ENCODE results near the gene TRAF2. TPM values are rescaled to one million over a fixed set of nuclear protein-coding genes. Genes with fewer than 3 reads are reported as not detected.

TRAF2 gene
- total RNA-seq, 2 donors from 2014 or later: 23.7 to 25.3 TPM

DNA sequence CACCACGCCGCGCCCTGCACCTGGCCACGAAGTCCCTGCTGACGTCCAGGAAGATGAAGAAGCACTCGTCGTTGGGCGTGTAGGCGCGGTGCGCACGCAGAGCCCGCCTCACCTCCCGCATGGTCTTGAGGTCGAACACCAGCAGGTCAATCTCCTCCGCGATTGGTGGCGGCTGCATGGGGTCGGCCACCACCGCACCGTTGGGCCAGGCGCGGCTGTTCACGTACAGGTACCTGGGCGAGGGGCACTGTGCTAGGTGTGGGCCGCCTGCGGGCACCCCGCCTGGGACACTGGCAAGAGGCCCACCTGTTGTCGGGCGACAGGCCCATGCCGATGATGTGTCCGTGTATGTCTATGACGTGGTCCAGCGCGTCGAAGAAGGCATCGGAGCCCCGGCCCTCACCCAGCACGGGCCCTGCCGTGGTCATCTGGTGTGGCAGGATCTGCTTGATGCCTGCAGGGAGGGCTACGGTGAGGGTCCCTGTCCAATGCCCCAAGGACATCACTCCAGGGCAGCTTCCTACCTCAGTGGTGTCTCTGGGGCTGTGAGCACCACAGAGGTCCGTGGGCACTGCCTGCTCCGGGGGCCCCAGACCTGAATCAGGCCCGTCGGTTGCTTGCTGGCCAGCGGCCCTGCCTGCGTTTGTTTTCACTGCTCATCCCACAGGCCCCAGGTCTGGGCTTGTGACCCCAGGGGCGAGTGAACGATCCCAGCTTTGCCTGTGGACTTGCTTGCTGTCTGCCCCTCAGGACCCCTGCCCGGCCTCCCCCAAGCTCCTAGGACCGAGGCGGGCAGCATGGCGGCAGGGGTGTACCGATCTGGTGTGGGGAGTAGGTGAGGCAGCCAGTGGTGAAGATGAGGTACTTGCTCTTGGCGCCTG lies 55.2 kb downstream of the TRAF2 start:
- intact Hi-C loops (cut with DNase I, micrococcal nuclease): loop anchor here in 1 of 2 donors (10.0 kb wide), 1 partner anchor 83 kb away; the partner anchor contains the start of gene ABCA2
- DNase-seq: peak in 1 of 2 donors; percentile 22
- ATAC-seq: no peak

DNA sequence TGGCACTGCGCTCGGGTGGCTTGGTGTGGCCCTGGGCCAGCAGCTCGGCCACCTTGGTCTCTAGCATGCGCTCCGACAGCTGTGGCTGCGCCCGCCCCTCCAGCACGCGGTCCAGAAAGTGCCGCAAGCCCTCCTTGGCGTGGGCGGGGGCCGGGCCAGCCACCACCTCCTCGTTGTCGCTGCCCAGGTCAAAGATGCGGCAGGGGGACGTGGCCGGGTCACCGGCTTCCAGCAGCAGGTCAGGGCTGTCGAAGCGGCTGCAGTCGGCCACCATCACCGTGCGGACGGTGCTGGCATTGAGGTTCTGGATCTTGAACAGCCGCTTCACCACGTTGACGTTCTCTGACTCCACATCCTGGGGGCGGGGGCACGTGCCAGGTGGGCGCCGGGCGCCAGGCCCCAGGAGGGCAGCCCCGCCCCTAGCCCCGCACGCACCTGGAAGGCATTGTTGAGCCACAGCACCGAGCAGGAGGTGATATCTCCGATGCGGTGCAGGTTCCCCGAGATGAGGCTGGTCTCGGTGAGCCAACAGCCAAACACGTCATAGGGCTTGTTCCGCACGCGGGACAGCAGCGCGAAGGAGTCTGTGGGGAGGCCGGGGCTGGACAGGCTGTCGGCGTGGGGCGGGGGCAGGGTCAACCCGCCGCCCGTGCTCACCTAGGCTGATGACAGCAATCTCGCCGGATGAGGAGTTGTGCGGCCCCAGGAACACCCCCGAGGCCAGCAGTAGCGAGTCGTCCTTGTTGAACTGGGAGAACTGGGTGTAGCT lies 56.0 kb downstream of the TRAF2 start:
- intact Hi-C loops (cut with DNase I, micrococcal nuclease): loop anchor here in 1 of 2 donors (10.0 kb wide), 1 partner anchor 83 kb away; the partner anchor contains the start of gene ABCA2
- no peak for ATAC-seq
- peak in 1 of 2 donors; percentile 29 for DNase-seq

DNA sequence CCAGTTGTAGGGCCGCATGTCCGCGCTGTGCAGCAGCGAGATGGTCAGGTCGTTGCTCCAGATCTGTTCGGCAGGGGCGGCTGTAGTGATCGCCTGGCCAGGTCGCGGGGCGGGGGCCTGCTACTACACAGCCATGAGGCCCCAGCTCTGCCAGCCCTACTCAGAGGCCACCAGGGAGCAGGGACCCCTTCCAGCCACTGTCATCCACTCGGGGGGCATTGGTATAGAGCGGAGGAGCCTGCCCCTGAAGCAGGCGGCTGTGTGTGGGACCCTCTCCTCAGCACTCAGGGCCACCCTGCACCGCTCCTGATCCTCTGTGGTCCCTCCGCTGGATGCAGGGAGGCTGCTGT lies 56.5 kb downstream of the TRAF2 start:
- ATAC-seq: no peak
- no peak for DNase-seq
- intact Hi-C loops (cut with DNase I, micrococcal nuclease): loop anchor here in 1 of 2 donors (10.0 kb wide), 1 partner anchor 82 kb away; the partner anchor contains the start of gene ABCA2

DNA sequence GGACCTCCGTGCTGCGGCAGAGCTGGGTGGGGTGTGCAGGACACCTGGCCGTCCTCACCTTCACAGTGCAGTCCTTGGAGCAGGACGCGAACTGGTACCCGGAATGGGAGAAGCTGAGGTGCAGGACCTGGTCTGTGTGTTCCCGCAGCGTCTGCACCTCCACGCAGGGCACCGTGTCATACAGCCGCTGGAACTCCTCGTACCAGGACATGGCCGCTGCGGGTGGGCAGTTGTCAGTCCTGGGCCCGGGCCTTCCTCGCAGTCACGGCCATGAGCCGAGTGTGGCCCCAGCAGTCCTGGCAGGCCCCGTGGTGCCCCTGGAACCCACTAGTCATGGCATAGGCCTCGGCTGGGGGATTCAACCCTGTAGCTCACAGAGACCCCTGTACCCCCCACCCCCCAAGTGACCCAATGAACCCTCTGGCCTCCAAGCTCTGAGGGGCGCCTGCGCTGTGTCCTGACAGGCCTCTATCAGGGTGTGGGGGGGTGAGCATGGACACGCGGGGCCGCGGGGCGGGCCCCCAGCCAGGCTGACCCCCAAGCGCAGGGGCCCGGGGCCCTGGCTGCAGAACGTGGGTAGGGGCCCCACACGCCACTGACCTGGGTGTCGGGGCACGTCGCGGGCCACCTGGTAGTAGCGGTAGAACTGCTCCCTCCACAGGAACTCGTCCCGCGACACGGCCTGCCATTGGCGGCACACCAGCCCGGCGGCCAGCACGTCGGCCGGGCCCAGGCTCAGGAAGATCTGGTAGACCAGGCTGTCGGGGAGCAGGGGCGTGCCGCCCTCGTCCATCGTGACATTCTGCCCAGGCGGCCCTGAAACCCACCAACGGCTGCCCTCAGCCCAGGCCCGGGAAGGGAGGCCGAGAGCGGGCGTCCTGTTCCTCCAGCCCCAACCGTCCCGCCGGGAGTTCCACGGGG lies 57.2 kb downstream of the TRAF2 start:
- intact Hi-C loops (cut with DNase I, micrococcal nuclease): loop anchor here in 1 of 2 donors (10.0 kb wide), 1 partner anchor 81 kb away; the partner anchor contains the start of gene ABCA2
- peak; percentile 28 for ATAC-seq
- peak; percentile 38 to 66 for DNase-seq

DNA sequence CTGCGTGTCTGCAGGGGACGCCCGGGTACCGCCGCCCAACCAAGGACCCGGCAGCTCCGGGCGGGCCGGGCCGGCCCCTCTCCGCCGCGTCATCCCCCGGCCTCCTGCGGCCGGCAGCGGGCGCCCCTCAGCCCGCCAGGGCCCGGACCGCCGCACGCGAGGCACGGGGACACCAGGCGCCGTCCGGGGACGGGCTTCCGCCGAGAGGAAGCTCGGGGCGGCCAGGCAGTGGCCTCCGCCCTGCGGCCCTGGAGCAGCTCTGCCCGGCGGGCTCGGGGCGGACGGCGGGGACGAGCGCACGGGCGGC lies 57.8 kb downstream of the TRAF2 start:
- DNase-seq: no peak
- intact Hi-C loops (cut with DNase I, micrococcal nuclease): loop anchor here in 1 of 2 donors (10.0 kb wide), 1 partner anchor 81 kb away; the partner anchor contains the start of gene ABCA2
- peak; percentile 34 for ATAC-seq

DNA sequence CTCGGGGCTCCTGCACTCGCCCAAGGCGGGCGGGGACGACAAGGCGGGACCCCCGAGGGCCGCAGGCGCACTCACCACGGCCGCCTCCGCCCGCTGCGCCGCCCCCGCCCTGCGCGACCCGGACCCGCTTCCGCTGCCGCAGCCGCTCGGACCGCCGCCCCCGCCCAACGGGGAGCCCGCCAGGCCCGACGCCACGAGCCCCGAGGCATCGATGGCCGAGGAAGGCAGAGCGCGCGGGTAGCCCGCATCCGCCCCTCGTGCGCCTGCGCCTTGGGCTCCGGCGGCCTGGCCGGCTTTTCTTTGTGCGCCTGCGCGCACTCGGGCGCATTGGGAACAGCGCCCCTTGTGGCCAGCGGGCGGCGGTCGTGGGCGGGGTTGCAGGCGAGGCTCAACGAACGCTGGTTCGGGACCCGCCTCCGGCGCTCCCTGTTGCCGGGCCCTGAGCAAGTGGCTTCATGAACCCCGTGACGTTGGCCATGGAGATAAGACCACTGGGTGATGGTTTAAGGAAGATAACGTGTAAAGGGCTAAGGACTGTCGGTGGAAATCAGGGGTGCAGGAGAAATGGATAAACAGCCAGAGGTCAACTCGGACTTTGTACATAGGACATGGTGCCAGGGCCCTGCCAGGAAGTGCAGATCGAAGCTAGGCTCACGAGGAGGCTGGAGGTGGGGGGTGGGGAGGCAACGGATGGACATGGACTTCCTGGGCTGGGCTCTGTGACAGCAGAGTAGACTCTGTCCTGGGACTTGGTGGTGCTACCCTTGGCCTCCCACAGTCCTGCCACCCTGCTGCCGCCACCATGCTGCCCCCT lies 58.4 kb downstream of the TRAF2 start, which contains the start of the genes C8G and FBXW5:
TSS of gene C8G (plus strand) at position 725 of the 814 bp plus-strand sequence. CDS start at position 803, 78 bp downstream.
TSS of gene FBXW5 (minus strand) at position 220 of the 814 bp plus-strand sequence. CDS start 655 bp downstream, outside the sequence.
- intact Hi-C loops (cut with DNase I, micrococcal nuclease): loop anchor here in 1 of 2 donors (10.0 kb wide), 1 partner anchor 80 kb away; the partner anchor contains the start of gene ABCA2
- DNase-seq: peak; percentile 93 to 94
- peak; percentile 72 for ATAC-seq

DNA sequence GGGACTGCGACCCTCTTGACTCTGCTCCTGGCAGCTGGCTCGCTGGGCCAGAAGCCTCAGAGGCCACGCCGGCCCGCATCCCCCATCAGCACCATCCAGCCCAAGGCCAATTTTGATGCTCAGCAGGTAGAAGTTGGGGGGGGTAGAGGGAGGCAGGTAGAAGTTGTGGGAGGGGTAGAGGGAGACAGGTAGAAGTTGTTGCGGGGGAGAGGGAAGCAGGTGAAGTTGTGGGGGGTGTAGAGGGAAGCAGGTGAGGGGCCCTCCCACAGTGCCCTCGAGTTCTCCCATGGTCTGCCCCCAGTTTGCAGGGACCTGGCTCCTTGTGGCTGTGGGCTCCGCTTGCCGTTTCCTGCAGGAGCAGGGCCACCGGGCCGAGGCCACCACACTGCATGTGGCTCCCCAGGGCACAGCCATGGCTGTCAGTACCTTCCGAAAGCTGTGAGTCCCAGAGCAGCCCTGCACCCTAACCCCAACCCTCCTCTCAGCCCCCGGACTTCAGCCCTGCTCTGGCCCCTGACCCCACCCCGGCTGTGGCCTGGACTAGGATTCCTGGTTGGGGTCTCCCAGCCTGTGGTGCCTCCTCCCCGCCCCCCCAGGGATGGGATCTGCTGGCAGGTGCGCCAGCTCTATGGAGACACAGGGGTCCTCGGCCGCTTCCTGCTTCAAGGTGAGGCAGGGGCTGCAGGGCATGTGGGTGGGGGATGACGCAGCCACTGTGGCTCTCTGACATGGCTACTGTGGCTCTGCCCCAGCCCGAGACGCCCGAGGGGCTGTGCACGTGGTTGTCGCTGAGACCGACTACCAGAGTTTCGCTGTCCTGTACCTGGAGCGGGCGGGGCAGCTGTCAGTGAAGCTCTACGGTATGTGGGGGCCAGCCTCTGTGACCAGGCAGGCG lies 59.3 kb downstream of the TRAF2 start:
- no peak for ATAC-seq
- peak in 1 of 2 donors; percentile 44 for DNase-seq
- intact Hi-C loops (cut with DNase I, micrococcal nuclease): loop anchor here in 1 of 2 donors (10.0 kb wide), 1 partner anchor 79 kb away; the partner anchor contains the start of gene ABCA2

DNA sequence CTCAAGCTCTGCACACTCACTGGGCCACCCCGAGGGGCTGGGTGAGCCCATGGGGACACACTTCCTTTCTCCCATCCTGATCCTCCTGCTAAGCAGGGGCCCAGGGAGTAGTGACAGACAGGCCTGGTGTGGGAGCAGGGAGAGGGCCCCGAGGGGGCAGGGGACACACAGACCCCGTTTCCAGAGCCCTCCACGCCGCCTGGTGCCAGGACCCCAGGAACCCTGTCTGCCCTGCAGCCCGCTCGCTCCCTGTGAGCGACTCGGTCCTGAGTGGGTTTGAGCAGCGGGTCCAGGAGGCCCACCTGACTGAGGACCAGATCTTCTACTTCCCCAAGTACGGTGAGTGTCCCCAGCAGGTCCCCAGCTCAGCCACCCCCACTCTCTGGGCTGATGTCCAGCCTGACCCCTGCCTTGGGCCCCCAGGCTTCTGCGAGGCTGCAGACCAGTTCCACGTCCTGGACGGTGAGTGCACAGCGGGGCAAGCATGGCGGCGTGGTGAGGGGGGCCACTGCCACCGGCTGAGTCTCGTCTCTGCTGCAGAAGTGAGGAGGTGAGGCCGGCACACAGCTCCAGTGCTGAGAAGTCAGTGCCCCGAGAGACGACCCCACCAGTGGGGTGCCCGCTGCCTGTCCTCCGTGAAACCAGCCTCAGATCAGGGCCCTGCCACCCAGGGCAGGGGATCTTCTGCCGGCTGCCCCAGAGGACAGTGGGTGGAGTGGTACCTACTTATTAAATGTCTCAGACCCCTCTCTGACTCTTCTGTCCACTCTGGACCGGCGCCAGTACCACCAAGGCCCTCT lies 60.1 kb downstream of the TRAF2 start:
- no peak for ATAC-seq
- DNase-seq: peak in 1 of 2 donors; percentile 32
- intact Hi-C loops (cut with DNase I, micrococcal nuclease): loop anchor here in 1 of 2 donors (10.0 kb wide), 1 partner anchor 78 kb away; the partner anchor contains the start of gene ABCA2

DNA sequence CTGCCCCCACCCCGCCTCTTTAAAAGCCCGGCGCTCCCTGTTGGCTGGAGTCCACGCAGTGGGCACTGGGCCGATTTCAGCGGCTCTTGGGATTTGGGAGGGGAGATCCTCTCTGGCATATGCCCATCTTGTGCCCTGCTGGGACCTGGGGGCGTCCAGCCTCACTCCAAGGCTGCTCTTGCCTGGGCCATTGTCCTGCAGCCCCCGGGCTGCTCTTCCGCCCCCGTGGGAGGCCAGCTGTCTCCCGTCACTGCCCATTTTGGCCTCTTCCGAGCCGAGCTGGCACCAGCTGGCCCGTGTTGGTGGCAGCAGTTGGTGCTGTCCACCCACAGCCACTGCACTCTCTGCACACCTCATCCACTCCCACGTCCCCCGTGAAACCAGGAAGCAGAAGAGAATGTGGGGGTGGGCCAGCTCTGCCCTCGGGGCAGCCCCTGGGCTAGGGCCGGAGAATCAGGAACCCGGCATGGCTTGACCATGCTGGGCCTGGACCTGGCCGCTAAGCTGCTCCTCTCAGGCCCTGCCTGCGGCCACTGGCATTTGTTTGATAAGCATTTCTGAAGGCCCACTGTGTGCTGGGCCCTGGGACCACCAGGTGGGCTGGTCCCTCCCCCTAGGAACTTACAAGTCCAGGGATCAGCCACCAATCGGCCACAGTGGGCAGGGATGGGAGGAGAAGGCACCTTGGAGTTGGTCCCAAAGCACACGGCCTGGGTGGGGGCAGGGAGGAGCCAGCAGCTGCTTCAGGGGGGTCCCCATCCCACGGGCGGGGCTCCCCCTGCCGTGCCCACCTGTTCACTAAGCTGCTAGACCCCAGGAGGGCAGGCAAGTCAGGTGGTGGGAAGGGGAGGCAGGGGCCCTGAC lies 60.9 kb downstream of the TRAF2 start:
- DNase-seq: peak in 1 of 2 donors; percentile 29
- ATAC-seq: no peak
- intact Hi-C loops (cut with DNase I, micrococcal nuclease): loop anchor here in 1 of 2 donors (10.0 kb wide), 1 partner anchor 78 kb away; the partner anchor contains the start of gene ABCA2

DNA sequence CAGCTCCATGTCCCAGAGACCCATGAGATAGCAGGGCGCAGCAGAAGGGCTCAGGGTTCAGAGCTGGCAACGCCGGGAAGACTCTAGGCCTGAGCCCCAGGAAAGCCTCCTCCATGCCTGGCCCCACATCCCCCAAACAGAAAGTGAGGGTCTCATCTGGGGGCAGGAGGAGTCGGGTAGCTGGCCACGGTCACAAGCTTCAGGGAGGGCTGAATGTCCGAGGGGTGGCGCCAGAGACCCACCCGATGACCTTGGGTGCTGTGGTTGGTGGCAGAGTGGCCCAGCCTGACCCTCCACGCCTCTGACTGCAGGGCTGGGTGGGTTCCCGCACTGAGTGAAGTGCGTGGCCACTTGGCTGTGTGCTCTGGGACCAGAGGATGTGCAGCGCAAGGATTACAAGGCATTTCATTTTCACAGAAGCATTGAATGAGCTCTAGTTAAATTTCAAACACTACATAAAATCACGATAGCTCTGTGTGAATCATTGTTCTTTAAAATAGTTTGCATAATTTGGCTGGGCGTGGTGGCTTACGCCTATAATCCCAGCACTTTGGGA lies 61.7 kb downstream of the TRAF2 start:
- peak; percentile 56 to 74 for DNase-seq
- intact Hi-C loops (cut with DNase I, micrococcal nuclease): loop anchor here in 1 of 2 donors (10.0 kb wide), 1 partner anchor 77 kb away; the partner anchor contains the start of gene ABCA2

DNA sequence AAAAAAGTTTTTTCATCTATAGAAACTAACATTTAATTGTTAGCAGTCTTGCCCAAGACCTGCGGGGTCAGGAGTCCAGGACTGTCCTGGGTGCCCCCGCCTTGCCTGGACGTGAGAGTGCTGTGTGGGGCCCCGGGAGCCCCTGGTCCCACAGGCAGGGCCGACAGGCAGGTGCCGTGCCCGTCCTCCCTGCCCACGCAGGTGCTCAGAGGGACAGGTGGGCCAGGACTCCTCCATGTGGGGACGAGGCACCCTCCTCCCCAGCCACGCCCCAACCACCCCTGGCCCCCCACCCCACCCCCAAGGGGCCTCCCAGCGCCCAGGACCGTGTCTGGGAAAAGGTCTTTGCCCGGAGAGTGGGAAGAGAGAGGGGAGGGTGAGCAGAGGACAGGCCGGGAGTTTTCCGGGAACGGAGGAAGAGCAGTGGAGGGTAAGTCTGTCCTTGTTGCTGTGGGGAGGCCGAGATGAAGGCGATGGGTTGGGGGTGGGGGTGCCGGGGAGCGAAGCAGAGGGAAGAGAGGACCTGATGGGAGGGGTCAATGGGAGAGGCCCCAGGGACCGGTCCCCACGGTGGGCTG lies 63.0 kb downstream of the TRAF2 start:
- intact Hi-C loops (cut with DNase I, micrococcal nuclease): loop anchor here in 1 of 2 donors (10.0 kb wide), 1 partner anchor 75 kb away; the partner anchor contains the start of gene ABCA2
- ATAC-seq: peak; percentile 37
- DNase-seq: no peak

More for the DNA sequence above, 61.7 kb downstream of the TRAF2 start:
- ATAC-seq: no peak

DNA sequence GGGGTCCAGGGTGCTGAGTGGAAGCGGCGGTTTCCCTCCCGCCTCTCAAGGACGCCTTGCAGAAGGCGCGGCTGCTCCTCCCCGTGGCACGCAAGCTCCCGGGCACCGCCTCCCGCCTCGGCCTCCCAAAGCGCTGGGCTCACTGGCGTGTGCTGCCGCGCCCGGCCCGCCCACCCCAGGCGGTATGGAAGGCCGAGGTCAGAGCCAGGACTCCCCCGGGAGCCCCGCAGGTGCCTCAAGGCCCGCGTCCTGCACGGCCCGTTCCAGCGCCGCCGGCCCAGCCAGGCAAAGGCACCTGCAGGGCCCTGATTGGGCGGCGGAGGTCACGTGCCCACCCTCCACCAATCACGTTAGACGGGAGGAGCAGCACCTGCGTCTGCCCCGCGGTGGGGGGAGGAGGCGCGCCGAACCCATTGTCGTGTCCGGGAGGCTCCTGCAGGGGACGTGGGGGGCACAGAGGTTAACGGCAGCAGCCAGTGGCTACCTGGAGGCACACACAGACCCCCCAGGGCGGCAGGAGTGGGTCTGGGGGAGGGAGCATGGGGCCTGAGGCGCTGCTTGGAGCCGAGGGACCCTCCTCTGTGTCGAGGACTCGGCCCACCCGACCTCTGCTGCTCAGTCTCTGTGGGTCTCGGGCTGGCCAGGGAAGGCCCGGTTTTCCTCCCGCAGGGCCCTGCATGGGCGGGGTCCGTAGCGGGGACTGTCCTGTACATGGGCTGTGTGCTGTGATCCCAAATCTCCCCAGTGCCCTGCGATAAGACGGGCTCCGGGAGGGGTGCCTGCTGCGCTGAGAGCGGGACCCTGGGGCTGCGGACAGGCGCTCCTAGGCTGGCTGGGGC lies 63.7 kb downstream of the TRAF2 start:
- ATAC-seq (peak; percentile 79), DNase-seq (peak; percentile 97 to 98)
- intact Hi-C loops (cut with DNase I, micrococcal nuclease): loop anchor here in 1 of 2 donors (10.0 kb wide), 1 partner anchor 75 kb away; the partner anchor contains the start of gene ABCA2
